Neuronal stem cell (in vitro differentiated cells): Measurements from ENCODE around the gene TXNDC5.

Experiments
- DNase-seq: peaks from one replicate; pipeline ENCODE4 v3.0.0-alpha.2; 2013; ENCODE audit warnings: low spot score
- H2AFZ ChIP-seq: one replicate; pipeline ENCODE4 v1.6.1; 2013; ENCODE audit warnings: mild to moderate bottlenecking, low read length, inconsistent platforms
- H2AK5ac ChIP-seq: 2 replicates; pipeline ENCODE4 v1.6.1; 2013; ENCODE audit warnings: low read depth, mild to moderate bottlenecking, inconsistent platforms, low read length, moderate library complexity, mixed read lengths
- H2BK120ac ChIP-seq: 2 replicates; pipeline ENCODE4 v1.6.1; 2013; ENCODE audit warnings: low read depth, mild to moderate bottlenecking, inconsistent platforms, low read length, moderate library complexity, mixed read lengths
- H2BK12ac ChIP-seq: one replicate; pipeline ENCODE4 v1.6.1; 2013; ENCODE audit warnings: low read length, inconsistent platforms
- H2BK15ac ChIP-seq: 2 replicates; pipeline ENCODE4 v1.6.1; 2013; ENCODE audit warnings: mild to moderate bottlenecking, low read length, inconsistent platforms, mixed read lengths
- H2BK5ac ChIP-seq: one replicate; pipeline ENCODE4 v1.6.1; 2013; ENCODE audit warnings: inconsistent platforms, mild to moderate bottlenecking, low read length, moderate library complexity
- H3K14ac ChIP-seq: one replicate; pipeline ENCODE4 v1.6.1; 2013; ENCODE audit warnings: low read length, inconsistent platforms
- H3K18ac ChIP-seq: 2 replicates; pipeline ENCODE4 v1.6.1; 2013; ENCODE audit warnings: low read length, inconsistent platforms
- H3K23ac ChIP-seq: 2 replicates; pipeline ENCODE4 v1.6.1; 2013; ENCODE audit warnings: low read depth, mild to moderate bottlenecking, mixed read lengths, low read length, inconsistent platforms; ENCODE audit not compliant: poor library complexity
- H3K27ac ChIP-seq: replicated peaks from 3 replicates; pipeline ENCODE4 v1.5.1; 2013; ENCODE audit warnings: low read length, inconsistent platforms
- H3K27me3 ChIP-seq, 3 experiments: 2 replicates each; pipeline ENCODE4 v1.6.1; 2013; ENCODE audit warnings: low read length in 3 of 3, mild to moderate bottlenecking in 2 of 3, inconsistent platforms in 1 of 3, low read depth in 1 of 3, mixed read lengths in 1 of 3, moderate library complexity in 1 of 3; ENCODE audit not compliant: control insufficient read depth in 3 of 3, insufficient read depth in 3 of 3
- H3K36me3 ChIP-seq, 2 donors: replicated peaks in 1 of 2; 2 replicates each; pipeline ENCODE4 v1.6.1; 2013; ENCODE audit warnings: low read length in 2 of 2; ENCODE audit not compliant: control insufficient read depth in 2 of 2, insufficient read depth in 2 of 2
- H3K4ac ChIP-seq: 2 replicates; pipeline ENCODE4 v1.6.1; 2013; ENCODE audit warnings: inconsistent platforms, mild to moderate bottlenecking, low read length, moderate library complexity
- H3K4me1 ChIP-seq, 2 donors: 1 replicate in 1 of 2; 2 replicates in 1 of 2; pipeline ENCODE4 v1.6.1; 2013; ENCODE audit warnings: low read length in 2 of 2, low read depth in 1 of 2; ENCODE audit not compliant: control insufficient read depth in 2 of 2, insufficient read depth in 1 of 2
- H3K4me2 ChIP-seq: one replicate; pipeline ENCODE4 v1.6.1; 2013; ENCODE audit warnings: mild to moderate bottlenecking, low read length, inconsistent platforms; ENCODE audit not compliant: insufficient read depth, poor library complexity, severe bottlenecking
- H3K4me3 ChIP-seq, 2 donors: 2 replicates each; pipeline ENCODE4 v1.5.1; 2013; ENCODE audit warnings: low read length in 2 of 2, mild to moderate bottlenecking in 2 of 2, inconsistent platforms in 1 of 2, moderate library complexity in 1 of 2
- H3K79me1 ChIP-seq: one replicate; pipeline ENCODE4 v1.6.1; 2013; ENCODE audit warnings: low read depth, mild to moderate bottlenecking, inconsistent platforms, low read length, moderate library complexity
- H3K9ac ChIP-seq: one replicate; pipeline ENCODE4 v1.6.1; 2013; ENCODE audit warnings: mild to moderate bottlenecking, low read depth, low read length, inconsistent platforms; ENCODE audit not compliant: poor library complexity
- H3K9me3 ChIP-seq, 2 donors: replicated peaks in 1 of 2; 2 replicates each; pipeline versions ENCODE3 to v1.6.1; 2013; ENCODE audit warnings: low read length in 2 of 2, mild to moderate bottlenecking in 2 of 2, inconsistent platforms in 1 of 2, low read depth in 1 of 2, mixed read lengths in 1 of 2, moderate library complexity in 1 of 2; ENCODE audit not compliant: control insufficient read depth in 2 of 2, insufficient read depth in 1 of 2
- H4K8ac ChIP-seq: one replicate; pipeline ENCODE4 v1.6.1; 2013; ENCODE audit warnings: low read depth, mild to moderate bottlenecking, inconsistent platforms, low read length, moderate library complexity
- H4K91ac ChIP-seq: one replicate; pipeline ENCODE4 v1.6.1; 2013; ENCODE audit warnings: low read length, low read depth, mild to moderate bottlenecking, inconsistent platforms; ENCODE audit not compliant: poor library complexity
- WGBS, 2 donors: extraction: QIAGEN DNeasy Blood & Tissue Kit; methylation state at CpG; one replicate each; pipeline ENCODE4 v1.1.7; 2013; ENCODE audit warnings: missing lambda C conversion rate in 2 of 2, mixed read lengths in 1 of 2; ENCODE audit not compliant: insufficient read length in 2 of 2, insufficient replicate concordance in 1 of 2; ENCODE audit errors: extremely low coverage in 2 of 2; 5-methylcytosine and 5-hydroxymethylcytosine counted together

The TXNDC5 gene

GRCh38 chr6:7848229-7848628 is 62.4 kb downstream of the TXNDC5 start:
- Histone ChIP-seq H4K8ac (no peak overlapping the region), H2AK5ac (no peak overlapping the region)
- no peak for DNase-seq

DNA sequence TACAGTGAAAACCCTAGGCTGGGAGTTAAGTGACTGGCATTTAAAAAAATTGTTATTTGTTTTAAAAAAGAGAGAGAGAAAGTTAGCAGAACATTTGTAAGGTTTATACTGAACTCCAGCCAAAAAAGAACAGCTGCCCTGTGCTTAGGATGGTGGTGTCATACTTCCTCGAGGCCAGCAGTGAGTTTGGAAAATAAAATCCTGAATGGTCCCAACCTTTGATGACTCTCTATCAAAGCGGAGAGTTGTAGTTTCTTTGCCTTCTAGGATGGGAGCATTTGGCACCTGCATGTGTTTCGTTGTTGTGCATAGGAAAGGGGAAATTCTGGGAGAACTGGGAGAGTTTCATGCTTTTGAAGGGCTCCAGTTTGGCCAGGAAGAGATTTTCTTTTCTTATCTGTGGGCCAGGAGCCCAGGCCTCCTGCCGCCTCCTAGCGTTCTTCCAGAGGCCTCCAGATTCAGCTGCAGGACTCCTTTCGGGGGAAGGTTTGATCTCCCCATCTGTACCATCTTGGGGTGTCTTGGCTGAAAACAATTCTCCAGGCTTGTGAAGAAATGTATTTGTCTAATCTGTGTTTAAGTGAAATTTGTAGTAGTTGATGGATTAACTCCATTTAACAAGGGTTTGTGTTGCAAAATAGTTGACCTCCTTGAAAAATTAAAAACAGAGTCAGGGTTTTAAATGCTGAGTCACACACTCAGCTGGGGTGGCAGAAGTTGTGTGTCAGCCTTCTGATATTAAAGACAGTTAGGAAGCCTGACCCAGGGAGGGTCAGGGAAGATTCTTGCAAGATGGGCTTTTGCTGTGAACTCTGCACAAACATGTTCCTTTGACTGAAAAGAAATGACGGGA is 63.4 kb downstream of the TXNDC5 start:
- no peak overlapping the region for H3K27ac ChIP-seq

More at GRCh38 chr6:7848229-7848628, 62.4 kb downstream of the TXNDC5 start:
- Histone ChIP-seq H3K4me1 (no peaks in the 10 kb centered on the region), H2BK120ac (no peak overlapping the region), H2BK15ac (no peak overlapping the region), H2BK5ac (no peak overlapping the region), H3K36me3 (no peaks in the 10 kb centered on the region), H3K9ac (no peak overlapping the region), H3K4ac (no peak overlapping the region), H3K79me1 (no peaks in the 10 kb centered on the region), H3K4me2 (no peak overlapping the region), H3K23ac (no peak overlapping the region), H3K14ac (no peak overlapping the region), H3K27me3 (no peaks in the 10 kb centered on the region), H3K4me3 (no peak overlapping the region), H4K91ac (no peak overlapping the region), H2BK12ac (no peak overlapping the region), H2AFZ (no peak overlapping the region), H3K9me3 (peaks cover 2 to 5% of the 10 kb centered on the region in 2 donors), H3K27ac (no peak overlapping the region), H3K18ac (no peak overlapping the region)
- WGBS, 2 donors: no CpG with 5 or more reads among the region's 4 CpGs

DNA sequence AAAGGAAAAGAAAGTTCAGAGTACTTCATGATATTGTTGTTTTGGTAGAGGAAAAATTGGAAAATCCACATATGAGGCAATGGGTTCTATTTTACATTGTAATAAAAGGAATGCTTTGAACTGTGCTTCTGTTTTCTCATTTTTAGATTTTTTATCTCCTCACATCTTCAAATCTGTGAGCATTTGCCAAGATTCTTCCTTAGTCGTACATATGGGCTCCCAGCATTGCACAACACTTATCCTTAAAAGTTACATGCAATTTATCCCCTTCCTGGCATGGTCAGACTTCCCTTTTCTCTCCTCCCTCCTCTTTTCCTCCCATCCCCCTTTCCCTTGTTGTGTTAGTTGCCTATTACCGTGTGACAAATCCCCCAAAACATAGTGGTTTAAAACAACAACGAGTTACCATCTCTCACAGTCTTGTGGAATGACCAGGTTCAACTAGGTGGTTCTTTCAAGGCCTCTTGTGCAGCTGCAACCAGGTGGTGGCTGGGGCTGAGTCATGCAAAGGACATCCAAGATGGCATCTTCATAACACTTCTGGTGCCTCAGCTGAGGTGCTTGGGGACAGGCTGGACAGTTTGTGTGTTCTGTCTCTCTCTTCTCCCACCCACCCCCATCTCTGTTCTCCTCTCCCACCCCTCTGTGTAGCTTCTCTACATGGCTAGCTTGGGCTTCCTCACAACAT is 68.7 kb downstream of the TXNDC5 start:
- peaks cover 0 to 12% (median 0%) of the 10 kb centered on the region in 3 experiments for H3K27me3 ChIP-seq
- H3K4me1 ChIP-seq: no peaks in the 10 kb centered on the region
- WGBS, 2 donors: no CpG with 5 or more reads among the region's 3 CpGs
- no peak overlapping the region for H2BK5ac ChIP-seq
- no peak overlapping the region for H3K4ac ChIP-seq
- no peak overlapping the region for H3K27ac ChIP-seq
- H3K18ac ChIP-seq: no peak overlapping the region
- no peak overlapping the region for H2AFZ ChIP-seq
- no peak for DNase-seq
- H4K8ac ChIP-seq: no peak overlapping the region
- H3K36me3 ChIP-seq: no peaks in the 10 kb centered on the region
- no peak overlapping the region for H3K4me2 ChIP-seq
- H2AK5ac ChIP-seq: no peak overlapping the region
- H2BK12ac ChIP-seq: no peak overlapping the region
- H3K14ac ChIP-seq: no peak overlapping the region
- no peak overlapping the region for H3K9ac ChIP-seq
- no peak overlapping the region for H2BK120ac ChIP-seq
- no peak overlapping the region for H3K23ac ChIP-seq
- H4K91ac ChIP-seq: no peak overlapping the region
- no peak overlapping the region for H3K4me3 ChIP-seq
- H3K9me3 ChIP-seq: no peaks in the 10 kb centered on the region
- no peaks in the 10 kb centered on the region for H3K79me1 ChIP-seq
- H2BK15ac ChIP-seq: no peak overlapping the region

More for the DNA sequence above, 63.4 kb downstream of the TXNDC5 start:
- Histone ChIP-seq H3K18ac (no peak overlapping the region), H3K4me1 (no peaks in the 10 kb centered on the region), H2BK120ac (no peak overlapping the region), H3K27me3 (no peaks in the 10 kb centered on the region), H3K36me3 (no peaks in the 10 kb centered on the region), H3K4ac (no peak overlapping the region), H3K9ac (no peak overlapping the region), H3K4me2 (no peak overlapping the region), H3K9me3 (peaks cover 0 to 2% of the 10 kb centered on the region in 2 donors), H2BK15ac (no peak overlapping the region), H4K91ac (no peak overlapping the region), H3K4me3 (no peak overlapping the region), H2AK5ac (no peak overlapping the region), H3K79me1 (no peaks in the 10 kb centered on the region), H3K14ac (no peak overlapping the region), H2BK5ac (no peak overlapping the region), H4K8ac (no peak overlapping the region), H2BK12ac (no peak overlapping the region), H2AFZ (no peak overlapping the region), H3K23ac (no peak overlapping the region)
- no CpG with 5 or more reads among the region's 7 CpGs for WGBS, 2 donors
- no peak for DNase-seq

DNA sequence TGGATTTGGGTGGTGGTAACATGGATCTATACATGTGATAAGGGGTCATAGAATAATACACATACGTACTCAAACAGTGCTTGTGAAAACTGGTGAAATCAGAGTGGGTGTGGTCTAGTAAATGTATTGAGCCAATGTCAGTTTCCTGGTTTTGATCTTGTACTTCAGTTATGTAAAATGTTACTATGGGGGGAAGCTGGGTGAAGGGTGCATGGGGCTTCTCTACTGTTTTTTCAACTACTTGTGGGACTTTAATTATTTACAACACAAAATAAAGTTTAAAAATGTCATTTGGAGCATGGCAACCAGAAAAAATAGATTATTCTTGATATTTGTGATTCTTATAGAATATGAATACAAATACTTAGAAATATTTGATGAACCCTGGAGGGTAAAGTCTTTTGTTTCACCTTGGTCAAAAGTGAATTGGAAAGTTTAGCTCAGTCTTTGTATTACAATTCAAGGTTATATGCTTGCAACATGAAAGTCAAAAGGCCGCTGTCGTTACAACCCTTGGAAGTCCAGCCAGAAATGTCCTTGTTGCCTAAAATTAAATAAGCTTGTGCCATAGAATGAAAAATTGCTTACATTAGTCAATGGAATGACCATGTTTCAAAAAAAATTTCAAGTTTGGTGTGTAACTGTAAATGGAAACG is 74.1 kb downstream of the TXNDC5 start:
- no peak overlapping the region for H3K4me3 ChIP-seq
- H3K79me1 ChIP-seq: no peaks in the 10 kb centered on the region
- H2BK15ac ChIP-seq: no peak overlapping the region
- H4K91ac ChIP-seq: no peak overlapping the region
- no peaks in the 10 kb centered on the region for H3K36me3 ChIP-seq
- H3K27ac ChIP-seq: no peak overlapping the region
- H3K27me3 ChIP-seq: peaks cover 0 to 12% (median 0%) of the 10 kb centered on the region in 3 experiments
- no peaks in the 10 kb centered on the region for H3K9me3 ChIP-seq
- no peak overlapping the region for H3K4me2 ChIP-seq
- no peak overlapping the region for H2BK12ac ChIP-seq
- no peak overlapping the region for H4K8ac ChIP-seq
- no peak overlapping the region for H2AFZ ChIP-seq
- no peak overlapping the region for H3K14ac ChIP-seq
- no peak for DNase-seq
- H3K18ac ChIP-seq: no peak overlapping the region
- 100% methylated on average over 1 of the region's 4 CpGs; no CpG with 5 or more reads in 1 of the 2 donors for WGBS, 2 donors
- H3K4me1 ChIP-seq: no peaks in the 10 kb centered on the region
- no peak overlapping the region for H3K4ac ChIP-seq
- H2BK120ac ChIP-seq: no peak overlapping the region
- H3K9ac ChIP-seq: no peak overlapping the region
- H2BK5ac ChIP-seq: no peak overlapping the region
- H3K23ac ChIP-seq: no peak overlapping the region
- H2AK5ac ChIP-seq: no peak overlapping the region
